ENCODE results near the gene GORASP2. TPM values are rescaled to one million over a fixed set of nuclear protein-coding genes. Genes with fewer than 3 reads are reported as not detected.
A peak's percentile ranks its signal among the peaks of the same experiment; 100 is the strongest.

GORASP2 gene
- total RNA-seq, 1 experiment from 2014 or later = 87.9 TPM

GRCh38 chr2:170972296-170973224 lies 43.5 kb downstream of the GORASP2 start:
- RAD21 ChIA-PET (ENCODE audit: low non-redundant PET in 1 of 2, low total read pairs in 2 of 2, uncharacterized antibody in 2 of 2, unreplicated experiment in 2 of 2) = interaction anchor here (1.1 to 1.2 kb wide), 2 partner anchors 444 to 601 kb away, joined by 3 read pairs; no protein-coding TSS in a partner anchor
- no TSS peak for BruUV-seq (replicated peaks)
- CTCF ChIA-PET = interaction anchor here (0.6 to 3.5 kb wide), 6 partner anchors 43 to 559 kb away, joined by 3 to 30 read pairs (median 6); partner anchors contain the start of gene GORASP2
- peak overlapping the region; percentile 67 for H3K9ac ChIP-seq (ENCODE audit: low read length)
- ATAC-seq = no peak
- peaks cover 12 to 19% of the 10 kb centered on the region in 2 experiments; a peak in 3 of 4 replicates for H3K4me1 ChIP-seq (ENCODE audit: control insufficient read depth in 1 of 2, insufficient read depth in 2 of 2, low read length in 2 of 2)
- no peaks in the 10 kb centered on the region for H3K9me3 ChIP-seq (ENCODE audit: control insufficient read depth in 1 of 2, insufficient read depth in 1 of 2, low read depth in 1 of 2, low read length in 2 of 2)
- H2AFZ ChIP-seq (ENCODE audit: low read depth, low read length, poor library complexity, severe bottlenecking) = peak overlapping the region; percentile 48
- TF ChIP-seq CEBPB (IDR thresholded peaks at IDR 0.05; ENCODE audit: low read depth) (no peak), RAD21 (IDR thresholded peaks at IDR 0.05; ENCODE audit: low read depth) (no peak), POLR2AphosphoS5 (IDR thresholded peaks at IDR 0.05; ENCODE audit: low read depth, low read length) (no peak), ZNF274 (IDR thresholded peaks at IDR 0.05; ENCODE audit: low read depth, low read length) (no peak), ZBTB33 (IDR thresholded peaks at IDR 0.05; ENCODE audit: extremely low read depth, insufficient replicate concordance, low read length) (no peak), TCF7L2 (IDR thresholded peaks at IDR 0.05; ENCODE audit: borderline replicate concordance, extremely low read depth, insufficient read depth, insufficient read length) (no peak)
- TF ChIP-seq, protein P1, sequence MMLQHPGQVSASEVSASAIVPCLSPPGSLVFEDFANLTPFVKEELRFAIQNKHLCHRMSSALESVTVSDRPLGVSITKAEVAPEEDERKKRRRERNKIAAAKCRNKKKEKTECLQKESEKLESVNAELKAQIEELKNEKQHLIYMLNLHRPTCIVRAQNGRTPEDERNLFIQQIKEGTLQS (IDR thresholded peaks at IDR 0.05) = no peak
- intact Hi-C loops (cut with micrococcal nuclease) = loop anchor here (1.0 to 2.0 kb wide), 3 partner anchors 188 to 461 kb away; partner anchors contain the start of genes METTL8 and TLK1
- no peaks in the 10 kb centered on the region for H3K27me3 ChIP-seq (ENCODE audit: insufficient read depth, low read length)
- H4K20me1 ChIP-seq (ENCODE audit: insufficient read depth) = no peaks in the 10 kb centered on the region
- peak overlapping the region; percentile 95 for H3K4me2 ChIP-seq (ENCODE audit: low read length)
- DNase-seq (ENCODE audit: low read depth, low spot score) = no peak
- H3K36me3 ChIP-seq (ENCODE audit: control insufficient read depth in 1 of 2, insufficient read depth in 2 of 2, low read length in 2 of 2) = peaks cover 0 to 7% of the 10 kb centered on the region in 2 experiments; a peak in 1 of 4 replicates
- H3K4me3 ChIP-seq (replicated peaks in 1 of 2; ENCODE audit: low read depth in 1 of 2, low read length in 2 of 2) = peak overlapping the region in 1 of 2 experiments; percentile 62; a peak in 2 of 4 replicates
- H3K9me2 ChIP-seq (ENCODE audit: insufficient read depth) = no peaks in the 10 kb centered on the region
- H3K27ac ChIP-seq (ENCODE audit: low read depth, low read length) = no peak overlapping the region
- POLR2A ChIA-PET = interaction anchor here (0.7 to 1.1 kb wide), 2 partner anchors 49 to 444 kb away, joined by 3 read pairs; no protein-coding TSS in a partner anchor
- H3K79me2 ChIP-seq (ENCODE audit: insufficient read depth, low read length) = no peaks in the 10 kb centered on the region
